GM12891 (cell line): ENCODE results near the gene COMP.

Experiments used
- POLR2A ChIP-seq: IDR thresholded peaks from 2 replicates; pipeline ENCODE4 v1.6.1; 2011; ENCODE audit warnings: low read depth, low read length, control low read depth
- POU2F2 ChIP-seq: IDR thresholded peaks from 2 replicates; pipeline ENCODE4 v1.6.1; 2011; ENCODE audit warnings: low read depth, mild to moderate bottlenecking, control low read depth, low read length, moderate library complexity
- TAF1 ChIP-seq: IDR thresholded peaks from 2 replicates; pipeline ENCODE4 v1.6.1; 2011; ENCODE audit warnings: low read depth, low read length, control low read depth

DNA sequence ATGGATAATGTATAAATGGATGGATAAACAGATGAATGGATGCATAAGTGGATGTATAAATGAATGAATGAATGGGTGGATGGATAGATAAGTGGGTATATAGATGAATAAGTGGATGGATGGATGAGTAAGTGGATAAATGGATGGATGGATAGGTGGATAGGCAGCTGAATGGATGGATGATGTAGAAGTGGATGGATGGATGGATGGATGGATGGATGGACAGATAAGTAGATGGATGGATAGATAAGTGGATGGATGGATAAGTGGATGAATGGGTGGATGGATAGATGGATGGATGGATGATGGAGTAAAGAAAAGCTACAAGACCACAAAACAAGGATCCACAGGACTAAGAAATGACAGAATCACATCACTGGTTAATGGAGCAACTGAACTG is 9.0 kb upstream of the COMP start:
- TF ChIP-seq TAF1, result no peak
- TF ChIP-seq POLR2A, result no peak
- no peak for TF ChIP-seq POU2F2
